Gastroesophageal sphincter (tissue), 3 donors: Measurements from ENCODE around the gene TLL1.

Experiments
- EP300 ChIP-seq: sonication (generic); formaldehyde crosslinking; IDR thresholded peaks from one replicate; pipeline ENCODE4 v1.6.1; 2017; ENCODE audit warnings: antibody characterized with exemption, mild to moderate bottlenecking
- POLR2A ChIP-seq, 2 donors: fragments of 450-650 bp; IDR thresholded peaks; one replicate each; pipeline ENCODE4 v1.6.1; 2017; ENCODE audit warnings: antibody characterized with exemption in 2 of 2, mild to moderate bottlenecking in 2 of 2, moderate library complexity in 1 of 2
- POLR2AphosphoS5 ChIP-seq: sonication (generic); formaldehyde crosslinking; IDR thresholded peaks from one replicate; pipeline ENCODE4 v1.6.1; 2017; ENCODE audit warnings: antibody characterized with exemption
- TF ChIP-seq, protein P1 (sequence below), 4 experiments: fragments of 200-600 bp in 2 of 4; fragments of 450-650 bp in 2 of 4; sonication (generic) in 1 of 4; IDR thresholded peaks; one replicate each; pipeline ENCODE4 v1.5.1; 2017 to 2019; ENCODE audit warnings: antibody characterized with exemption in 4 of 4, mild to moderate bottlenecking in 2 of 4, moderate library complexity in 2 of 4

DNA sequence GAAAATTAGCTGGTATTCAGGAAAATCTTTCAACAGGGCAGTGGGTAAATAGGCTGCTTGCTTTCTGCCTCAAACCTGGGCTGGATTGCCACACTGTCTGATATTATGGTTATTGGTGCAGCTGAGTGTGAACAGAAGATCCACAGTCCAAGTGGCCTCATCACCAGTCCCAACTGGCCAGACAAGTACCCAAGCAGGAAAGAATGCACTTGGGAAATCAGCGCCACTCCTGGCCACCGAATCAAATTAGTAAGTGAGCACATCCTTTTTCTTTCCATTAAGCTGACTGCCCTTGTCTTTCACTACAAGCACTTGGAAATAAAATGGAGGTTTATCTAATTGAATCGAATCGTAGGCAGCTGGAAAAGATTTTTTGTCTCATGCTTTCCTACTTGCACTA is 204.7 kb downstream of the TLL1 start:
- TF ChIP-seq, protein P1, sequence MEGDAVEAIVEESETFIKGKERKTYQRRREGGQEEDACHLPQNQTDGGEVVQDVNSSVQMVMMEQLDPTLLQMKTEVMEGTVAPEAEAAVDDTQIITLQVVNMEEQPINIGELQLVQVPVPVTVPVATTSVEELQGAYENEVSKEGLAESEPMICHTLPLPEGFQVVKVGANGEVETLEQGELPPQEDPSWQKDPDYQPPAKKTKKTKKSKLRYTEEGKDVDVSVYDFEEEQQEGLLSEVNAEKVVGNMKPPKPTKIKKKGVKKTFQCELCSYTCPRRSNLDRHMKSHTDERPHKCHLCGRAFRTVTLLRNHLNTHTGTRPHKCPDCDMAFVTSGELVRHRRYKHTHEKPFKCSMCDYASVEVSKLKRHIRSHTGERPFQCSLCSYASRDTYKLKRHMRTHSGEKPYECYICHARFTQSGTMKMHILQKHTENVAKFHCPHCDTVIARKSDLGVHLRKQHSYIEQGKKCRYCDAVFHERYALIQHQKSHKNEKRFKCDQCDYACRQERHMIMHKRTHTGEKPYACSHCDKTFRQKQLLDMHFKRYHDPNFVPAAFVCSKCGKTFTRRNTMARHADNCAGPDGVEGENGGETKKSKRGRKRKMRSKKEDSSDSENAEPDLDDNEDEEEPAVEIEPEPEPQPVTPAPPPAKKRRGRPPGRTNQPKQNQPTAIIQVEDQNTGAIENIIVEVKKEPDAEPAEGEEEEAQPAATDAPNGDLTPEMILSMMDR (IDR thresholded peaks at IDR 0.05), result no peak
- TF ChIP-seq EP300 (no peak), POLR2A (IDR thresholded peaks at IDR 0.05) (no peak), POLR2AphosphoS5 (no peak)
